Spleen (tissue), 11 donors: Measurements from ENCODE around the gene LMAN1. TPM values are rescaled to one million over a fixed set of nuclear protein-coding genes. Genes with fewer than 3 reads are reported as not detected.

ENCODE experiments used
- DNase-seq: peaks from one replicate; pipeline ENCODE4 v3.0.0-alpha.2; 2020
- H3K27ac ChIP-seq, 8 donors: fragments of 200-600 bp; sonication (generic) in 7 of 8; 1 replicate in 4 of 8; 2 replicates in 4 of 8; pipeline versions ENCODE4 v1.5.0 to v1.8.0; 2016 to 2021; ENCODE audit warnings: inconsistent platforms in 4 of 8, mild to moderate bottlenecking in 4 of 8, moderate library complexity in 1 of 8
- H3K27me3 ChIP-seq, 7 donors: fragments of 200-600 bp; sonication (generic) in 6 of 7; replicated peaks in 1 of 7; 1 replicate in 4 of 7; 2 replicates in 3 of 7; pipeline versions ENCODE4 v1.5.0 to v1.8.0; 2016 to 2021; ENCODE audit warnings: inconsistent platforms in 3 of 7, mild to moderate bottlenecking in 1 of 7
- H3K36me3 ChIP-seq, 6 donors: fragments of 200-600 bp; sonication (generic) in 5 of 6; 1 replicate in 4 of 6; 2 replicates in 2 of 6; pipeline versions ENCODE4 v1.5.0 to v1.8.0; 2016 to 2021; ENCODE audit warnings: inconsistent platforms in 2 of 6
- H3K4me1 ChIP-seq, 6 donors: fragments of 200-600 bp; sonication (generic) in 5 of 6; 1 replicate in 3 of 6; 2 replicates in 3 of 6; pipeline versions ENCODE4 v1.5.0 to v1.8.0; 2016 to 2021; ENCODE audit warnings: inconsistent platforms in 3 of 6
- H3K4me3 ChIP-seq, 8 donors: fragments of 200-600 bp; sonication (generic) in 7 of 8; 1 replicate in 4 of 8; 2 replicates in 4 of 8; pipeline versions ENCODE4 v1.5.0 to v1.8.0; 2016 to 2021; ENCODE audit warnings: inconsistent platforms in 4 of 8, mild to moderate bottlenecking in 4 of 8, moderate library complexity in 2 of 8
- H3K9me3 ChIP-seq, 8 donors: fragments of 200-600 bp; sonication (generic) in 7 of 8; 1 replicate in 4 of 8; 2 replicates in 4 of 8; pipeline versions ENCODE4 v1.5.0 to v1.8.0; 2016 to 2021; ENCODE audit warnings: inconsistent platforms in 4 of 8
- POLR2A ChIP-seq, 3 donors: fragments of 450-650 bp; IDR thresholded peaks; one replicate each; pipeline ENCODE4 v1.5.1; 2017; ENCODE audit warnings: antibody characterized with exemption in 3 of 3, mild to moderate bottlenecking in 1 of 3
- POLR2AphosphoS5 ChIP-seq, 3 donors: sonication (generic); formaldehyde crosslinking; IDR thresholded peaks; one replicate each; pipeline ENCODE4 v1.5.1; 2017; ENCODE audit warnings: antibody characterized with exemption in 3 of 3
- WGBS, 5 donors: extraction: QIAGEN DNeasy Blood & Tissue Kit in 3 of 5; methylation state at CpG; one replicate each; pipeline versions ENCODE4 v1.1.5 to v1.1.7; 2013 to 2018; 5-methylcytosine and 5-hydroxymethylcytosine counted together
- intact Hi-C: fragments of 100-400 bp; cut with DNase I; formaldehyde crosslinking; loops from one replicate; pipeline ENCODE4 v1.15.0; 2023; ENCODE audit warnings: low total_unique reads
- polyA plus RNA-seq, 3 donors: library from polyadenylated mRNA; stranded (reverse); fragments of 200-250 nt; gene quantifications; one replicate each; pipeline ENCODE4 v1.2.1, GENCODE V29; 2013
- total RNA-seq, 7 donors: library from RNA; depleted of rRNA in 3 of 7; stranded (reverse); fragments of >200 nt in 3 of 7; fragmentation: NEBNext Ultra II Directional in 4 of 7; extraction: Animal tissue kit (Norgen Biotek cat#: 25700) in 4 of 7; gene quantifications; one replicate each; pipeline versions ENCODE4 v1.1.0 to v1.2.1, GENCODE V29; 2016 to 2021
- TF ChIP-seq, protein P1 (sequence below), 11 experiments: fragments of 200-600 bp in 7 of 11; fragments of 450-650 bp in 4 of 11; sonication (generic) in 4 of 11; IDR thresholded peaks in 8 of 11; conservative IDR thresholded peaks in 3 of 11; 1 replicate in 7 of 11; 2 replicates in 4 of 11; pipeline versions ENCODE4 v1.4.0 to v1.8.0; 2016 to 2021; ENCODE audit warnings: antibody characterized with exemption in 11 of 11, inconsistent platforms in 4 of 11, mild to moderate bottlenecking in 1 of 11
- donor health status: healthy with polysubstance abuse.
- donor health status: DM: no; HTN: no; CAD: no; lungs with moderate emphysema.
- donor health status: DM: no; HTN: no; CAD: no.
- donor health status: Bipolar disorder and iron deficiency.
- donor health status: healthy.
- donor health status: DM: no; HTN: no; CAD: no.
- donor health status: DM: yes; HTN: yes; CAD: no.

The LMAN1 gene
- total and polyA plus RNA-seq, 10 donors, result 10.0 to 97.9 (median 54.1) TPM

DNA sequence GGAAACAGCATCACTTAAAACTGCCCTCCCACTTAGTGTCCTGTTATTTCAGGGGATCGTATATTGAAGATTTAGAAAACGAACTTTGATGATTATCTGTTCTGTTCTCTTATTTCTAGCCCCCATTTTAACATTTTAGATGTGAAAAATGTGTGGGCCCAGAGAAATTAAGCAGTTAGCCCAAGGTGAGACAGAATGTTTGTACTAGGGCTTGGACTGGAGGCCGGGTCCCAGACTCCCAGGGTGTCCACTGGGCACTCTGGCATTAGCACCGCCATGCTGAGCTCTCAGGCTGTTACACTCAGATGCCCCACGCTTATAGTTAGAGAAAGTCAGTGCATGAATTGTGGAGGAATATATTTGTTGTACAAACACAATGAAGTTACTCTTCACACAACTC is 80.3 kb downstream of the LMAN1 start:
- no peak overlapping the region for H3K27ac ChIP-seq
- no peaks in the 10 kb centered on the region for H3K9me3 ChIP-seq
- no peaks in the 10 kb centered on the region for H3K36me3 ChIP-seq
- WGBS, 5 donors, result 55 to 75% (median 72%) methylated on average over 5 of the region's 5 CpGs
- H3K4me1 ChIP-seq, result peaks cover 0 to 6% (median 3%) of the 10 kb centered on the region in 6 donors
- intact Hi-C loops, result no loop called here
- H3K27me3 ChIP-seq, result peaks cover 2 to 95% (median 37%) of the 10 kb centered on the region in 7 donors
- no peak overlapping the region for H3K4me3 ChIP-seq
- DNase-seq, result no peak
- TF ChIP-seq POLR2A (IDR thresholded peaks at IDR 0.05) (no peak), POLR2AphosphoS5 (IDR thresholded peaks at IDR 0.05) (no peak)
- TF ChIP-seq, protein P1, sequence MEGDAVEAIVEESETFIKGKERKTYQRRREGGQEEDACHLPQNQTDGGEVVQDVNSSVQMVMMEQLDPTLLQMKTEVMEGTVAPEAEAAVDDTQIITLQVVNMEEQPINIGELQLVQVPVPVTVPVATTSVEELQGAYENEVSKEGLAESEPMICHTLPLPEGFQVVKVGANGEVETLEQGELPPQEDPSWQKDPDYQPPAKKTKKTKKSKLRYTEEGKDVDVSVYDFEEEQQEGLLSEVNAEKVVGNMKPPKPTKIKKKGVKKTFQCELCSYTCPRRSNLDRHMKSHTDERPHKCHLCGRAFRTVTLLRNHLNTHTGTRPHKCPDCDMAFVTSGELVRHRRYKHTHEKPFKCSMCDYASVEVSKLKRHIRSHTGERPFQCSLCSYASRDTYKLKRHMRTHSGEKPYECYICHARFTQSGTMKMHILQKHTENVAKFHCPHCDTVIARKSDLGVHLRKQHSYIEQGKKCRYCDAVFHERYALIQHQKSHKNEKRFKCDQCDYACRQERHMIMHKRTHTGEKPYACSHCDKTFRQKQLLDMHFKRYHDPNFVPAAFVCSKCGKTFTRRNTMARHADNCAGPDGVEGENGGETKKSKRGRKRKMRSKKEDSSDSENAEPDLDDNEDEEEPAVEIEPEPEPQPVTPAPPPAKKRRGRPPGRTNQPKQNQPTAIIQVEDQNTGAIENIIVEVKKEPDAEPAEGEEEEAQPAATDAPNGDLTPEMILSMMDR (IDR thresholded peaks at IDR 0.05 in 8 of 11, conservative IDR thresholded peaks at IDR 0.05 in 3 of 11), result no peak

Other genes starting within 250 kb of the LMAN1 start
- 100 to 1,000 TPM in 1 of 7 donors, 10 to 100 TPM in 6; 36.7 to 117 (median 59.0) TPM for gene SEC11C, start 219.4 kb downstream of the LMAN1 start, total RNA-seq
- gene SEC11C, start 219.4 kb downstream of the LMAN1 start, polyA plus RNA-seq, result 10 to 100 TPM; 48.7 to 72.8 (median 68.3) TPM
- not detected for gene GRP, start 139.1 kb downstream of the LMAN1 start, total RNA-seq
- not detected for gene GRP, start 139.1 kb downstream of the LMAN1 start, polyA plus RNA-seq
- gene RAX, start 85.8 kb downstream of the LMAN1 start, total RNA-seq, result not detected
- gene RAX, start 85.8 kb downstream of the LMAN1 start, polyA plus RNA-seq, result under 1 TPM in 1 of 3 donors, not detected in 2; 0.03 TPM
- gene CPLX4, start 40.6 kb downstream of the LMAN1 start, total RNA-seq, result not detected
- gene CPLX4, start 40.6 kb downstream of the LMAN1 start, polyA plus RNA-seq, result under 1 TPM in 1 of 3 donors, not detected in 2; 0.04 TPM